Left ventricle myocardium inferior (tissue), 1 donor: Measurements from ENCODE around the gene EMILIN2. TPM values are rescaled to one million over a fixed set of nuclear protein-coding genes. Genes with fewer than 3 reads are reported as not detected.

Experiments used
- DNase-seq: peaks from one replicate; pipeline ENCODE4 v3.0.0-alpha.2; 2020
- H3K27ac ChIP-seq: fragments of 200-600 bp; replicated peaks from 2 replicates; pipeline ENCODE4 v1.8.0; 2021
- H3K27me3 ChIP-seq: fragments of 200-600 bp; 2 replicates; pipeline ENCODE4 v1.8.0; 2021; ENCODE audit warnings: low read depth
- H3K36me3 ChIP-seq: fragments of 200-600 bp; 2 replicates; pipeline ENCODE4 v1.8.0; 2021
- H3K4me1 ChIP-seq: fragments of 200-600 bp; 2 replicates; pipeline ENCODE4 v1.8.0; 2021
- H3K4me3 ChIP-seq: fragments of 200-600 bp; 2 replicates; pipeline ENCODE4 v1.8.0; 2021; ENCODE audit warnings: mild to moderate bottlenecking, moderate library complexity
- H3K9me3 ChIP-seq: fragments of 200-600 bp; replicated peaks from 2 replicates; pipeline ENCODE4 v1.8.0; 2021
- intact Hi-C: fragments of 100-400 bp; cut with micrococcal nuclease; formaldehyde crosslinking; loops from one replicate; pipeline ENCODE4 v1.11.0; 2022
- total RNA-seq: library from RNA; stranded (reverse); fragmentation: NEBNext Ultra II Directional; extraction: Animal tissue kit (Norgen Biotek cat#: 25700); gene quantifications from one replicate; pipeline ENCODE4 v1.2.1, GENCODE V29; 2021
- TF ChIP-seq, protein P1 (sequence below): fragments of 200-600 bp; IDR thresholded peaks from 2 replicates; pipeline ENCODE4 v1.8.0; 2021; ENCODE audit warnings: antibody characterized with exemption, mild to moderate bottlenecking, borderline replicate concordance
- donor health status: DM: no; HTN: yes; CAD: no; lungs with severe emphysema.

The EMILIN2 gene
- total RNA-seq, 1 donor from 2014 or later, result 12.4 TPM

- Histone ChIP-seq H3K27ac (no peak overlapping the region), H3K4me3 (no peak overlapping the region), H3K27me3 (no peaks in the 10 kb centered on the region), H3K4me1 (no peaks in the 10 kb centered on the region), H3K36me3 (no peaks in the 10 kb centered on the region), H3K9me3 (no peaks in the 10 kb centered on the region)
- intact Hi-C loops, result no loop called here
- DNase-seq, result no peak
- TF ChIP-seq, protein P1, sequence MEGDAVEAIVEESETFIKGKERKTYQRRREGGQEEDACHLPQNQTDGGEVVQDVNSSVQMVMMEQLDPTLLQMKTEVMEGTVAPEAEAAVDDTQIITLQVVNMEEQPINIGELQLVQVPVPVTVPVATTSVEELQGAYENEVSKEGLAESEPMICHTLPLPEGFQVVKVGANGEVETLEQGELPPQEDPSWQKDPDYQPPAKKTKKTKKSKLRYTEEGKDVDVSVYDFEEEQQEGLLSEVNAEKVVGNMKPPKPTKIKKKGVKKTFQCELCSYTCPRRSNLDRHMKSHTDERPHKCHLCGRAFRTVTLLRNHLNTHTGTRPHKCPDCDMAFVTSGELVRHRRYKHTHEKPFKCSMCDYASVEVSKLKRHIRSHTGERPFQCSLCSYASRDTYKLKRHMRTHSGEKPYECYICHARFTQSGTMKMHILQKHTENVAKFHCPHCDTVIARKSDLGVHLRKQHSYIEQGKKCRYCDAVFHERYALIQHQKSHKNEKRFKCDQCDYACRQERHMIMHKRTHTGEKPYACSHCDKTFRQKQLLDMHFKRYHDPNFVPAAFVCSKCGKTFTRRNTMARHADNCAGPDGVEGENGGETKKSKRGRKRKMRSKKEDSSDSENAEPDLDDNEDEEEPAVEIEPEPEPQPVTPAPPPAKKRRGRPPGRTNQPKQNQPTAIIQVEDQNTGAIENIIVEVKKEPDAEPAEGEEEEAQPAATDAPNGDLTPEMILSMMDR, result no peak
Measured at GRCh38 chr18:2869207-2869606, 22.4 kb downstream of the EMILIN2 start.

GRCh38 chr18:2871111-2871720 is 24.4 kb downstream of the EMILIN2 start:
- H3K36me3 ChIP-seq, result no peaks in the 10 kb centered on the region
- DNase-seq, result no peak
- no peak overlapping the region for H3K27ac ChIP-seq
- TF ChIP-seq, protein P1, result no peak
- no peaks in the 10 kb centered on the region for H3K27me3 ChIP-seq
- H3K9me3 ChIP-seq, result no peaks in the 10 kb centered on the region
- no peak overlapping the region for H3K4me3 ChIP-seq
- intact Hi-C loops, result no loop called here
- peaks cover 20% of the 10 kb centered on the region for H3K4me1 ChIP-seq

DNA sequence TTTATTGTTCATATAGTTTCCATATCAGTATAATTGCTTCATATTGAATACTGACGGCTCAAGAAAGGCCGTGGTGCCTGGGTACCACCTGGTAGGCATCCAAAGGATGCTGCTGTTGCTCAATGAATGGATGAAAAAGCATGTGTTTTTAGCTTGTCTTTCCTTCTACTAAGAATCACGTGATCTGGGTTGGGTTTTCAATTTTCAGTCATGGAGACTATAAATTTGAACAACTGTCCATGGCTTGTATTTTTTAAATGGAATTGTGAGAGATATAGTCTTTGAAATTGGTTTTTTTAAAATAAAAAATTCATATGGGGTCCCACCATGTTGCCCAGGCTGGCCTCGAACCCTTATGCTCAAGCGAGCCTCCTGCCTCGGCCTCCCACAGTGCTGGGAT is 25.3 kb downstream of the EMILIN2 start:
- TF ChIP-seq, protein P1, result no peak
- no peaks in the 10 kb centered on the region for H3K36me3 ChIP-seq
- H3K27ac ChIP-seq, result no peak overlapping the region
- intact Hi-C loops, result no loop called here
- peaks cover 25% of the 10 kb centered on the region for H3K4me1 ChIP-seq
- H3K27me3 ChIP-seq, result no peaks in the 10 kb centered on the region
- no peak for DNase-seq
- H3K4me3 ChIP-seq, result no peak overlapping the region
- H3K9me3 ChIP-seq, result no peaks in the 10 kb centered on the region

- intact Hi-C loops, result no loop called here
- Histone ChIP-seq H3K4me3 (peak overlapping the region; percentile 38), H3K9me3 (no peaks in the 10 kb centered on the region), H3K36me3 (no peaks in the 10 kb centered on the region), H3K4me1 (peaks cover 28% of the 10 kb centered on the region), H3K27ac (peak overlapping the region; percentile 80), H3K27me3 (no peaks in the 10 kb centered on the region)
- no peak for DNase-seq
- TF ChIP-seq, protein P1, result no peak
Measured at GRCh38 chr18:2874765-2875164, 28.0 kb downstream of the EMILIN2 start.

DNA sequence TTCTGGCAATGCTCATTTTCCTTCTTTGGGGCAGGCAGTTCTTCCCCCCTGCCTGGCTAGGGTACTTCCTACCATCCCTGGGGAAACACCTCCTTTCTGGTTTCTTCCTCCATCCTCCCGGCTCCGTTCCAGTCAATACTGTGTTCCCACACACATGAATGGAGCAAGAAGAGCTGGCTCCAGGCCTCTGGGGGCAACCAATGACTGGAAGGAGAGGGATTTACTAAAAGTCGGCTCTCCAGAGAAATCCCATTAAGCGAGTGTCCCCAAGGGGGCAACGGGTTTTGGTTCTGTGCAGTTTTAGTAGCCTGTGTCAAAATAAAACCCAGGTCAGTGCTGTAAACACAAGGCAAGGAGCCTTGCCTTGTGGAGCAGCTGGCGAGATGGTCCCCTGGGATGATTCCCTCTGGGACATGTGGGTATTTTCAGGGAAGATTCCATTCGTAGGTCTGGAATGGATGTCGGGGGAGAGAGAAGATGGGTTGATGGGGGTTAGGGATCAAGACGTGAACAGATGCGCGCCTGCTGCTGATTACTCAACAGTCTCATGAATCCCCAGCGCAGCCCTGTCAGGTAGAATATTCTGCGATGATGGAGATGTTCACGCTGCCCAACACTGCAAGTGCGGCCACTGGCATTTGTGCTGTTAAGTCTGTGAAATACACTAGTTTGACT is 32.0 kb downstream of the EMILIN2 start:
- no peak overlapping the region for H3K27ac ChIP-seq
- peaks cover 60% of the 10 kb centered on the region for H3K4me1 ChIP-seq
- intact Hi-C loops, result no loop called here
- no peak for DNase-seq
- H3K27me3 ChIP-seq, result no peaks in the 10 kb centered on the region
- no peaks in the 10 kb centered on the region for H3K9me3 ChIP-seq
- TF ChIP-seq, protein P1, result no peak
- H3K36me3 ChIP-seq, result no peaks in the 10 kb centered on the region
- H3K4me3 ChIP-seq, result no peak overlapping the region
